Peyer's patch (tissue), 4 donors: Measurements from ENCODE around the gene JPT2. TPM values are rescaled to one million over a fixed set of nuclear protein-coding genes. Genes with fewer than 3 reads are reported as not detected.

Experiments used
- DNase-seq, 3 donors: peaks; one replicate each; pipeline ENCODE4 v3.0.0-alpha.2; 2017 to 2019
- H3K27ac ChIP-seq, 4 donors: fragments of 200-600 bp; sonication (generic); one replicate each; pipeline ENCODE4 v1.5.1; 2016 to 2019
- H3K27me3 ChIP-seq, 2 donors: fragments of 200-600 bp; sonication (generic); one replicate each; pipeline ENCODE4 v1.5.1; 2019
- H3K36me3 ChIP-seq, 3 donors: fragments of 200-600 bp; sonication (generic); one replicate each; pipeline ENCODE4 v1.5.1; 2016 to 2019
- H3K4me1 ChIP-seq, 4 donors: fragments of 200-600 bp; sonication (generic); one replicate each; pipeline ENCODE4 v1.5.1; 2016 to 2019
- H3K4me3 ChIP-seq, 4 donors: fragments of 200-600 bp; sonication (generic); 1 replicate in 3 of 4; 2 replicates in 1 of 4; pipeline ENCODE4 v1.5.1; 2016 to 2019; ENCODE audit warnings: mild to moderate bottlenecking in 1 of 4
- H3K9me3 ChIP-seq, 4 donors: fragments of 200-600 bp; sonication (generic); one replicate each; pipeline ENCODE4 v1.5.1; 2016 to 2019; ENCODE audit warnings: mild to moderate bottlenecking in 1 of 4
- CTCF ChIP-seq, 6 experiments: fragments of 450-650 bp in 4 of 6; fragments of 200-600 bp in 2 of 6; sonication (generic) in 1 of 6; IDR thresholded peaks; one replicate each; pipeline ENCODE4 v1.5.1; 2017 to 2019; ENCODE audit warnings: antibody characterized with exemption in 6 of 6, mild to moderate bottlenecking in 3 of 6, moderate library complexity in 1 of 6
- POLR2A ChIP-seq, 2 donors: fragments of 450-650 bp; IDR thresholded peaks; one replicate each; pipeline ENCODE4 v1.5.1; 2017; ENCODE audit warnings: antibody characterized with exemption in 2 of 2, mild to moderate bottlenecking in 2 of 2, moderate library complexity in 2 of 2
- total RNA-seq, 4 donors: library from RNA; depleted of rRNA; stranded (reverse); fragments of >200 nt; gene quantifications; one replicate each; pipeline ENCODE4 v1.1.0, GENCODE V29; 2016

JPT2 gene
- total RNA-seq, 4 donors from 2014 or later: 22.7 to 32.3 (median 25.0) TPM

GRCh38 chr16:1681032-1681431 lies 3.0 kb downstream of the JPT2 start:
- Histone ChIP-seq H3K27ac (no peak overlapping the region), H3K4me3 (no peak overlapping the region), H3K4me1 (no peaks in the 10 kb centered on the region), H3K9me3 (no peaks in the 10 kb centered on the region), H3K36me3 (peaks cover 0 to 25% (median 0%) of the 10 kb centered on the region in 3 donors), H3K27me3 (no peaks in the 10 kb centered on the region)
- DNase-seq: no peak
- TF ChIP-seq CTCF (IDR thresholded peaks at IDR 0.05): no peak
- TF ChIP-seq POLR2A (IDR thresholded peaks at IDR 0.05): no peak

GRCh38 chr16:1687427-1688316 lies 9.6 kb downstream of the JPT2 start:
- Histone ChIP-seq H3K4me1 (no peaks in the 10 kb centered on the region), H3K36me3 (peaks cover 0 to 68% (median 0%) of the 10 kb centered on the region in 3 donors)

GRCh38 chr16:1688807-1689560 lies 10.9 kb downstream of the JPT2 start:
- DNase-seq: no peak
- Histone ChIP-seq H3K4me1 (no peaks in the 10 kb centered on the region), H3K27ac (no peak overlapping the region), H3K27me3 (no peaks in the 10 kb centered on the region), H3K9me3 (no peaks in the 10 kb centered on the region), H3K36me3 (peaks cover 0 to 64% (median 0%) of the 10 kb centered on the region in 3 donors), H3K4me3 (no peak overlapping the region)
- TF ChIP-seq POLR2A (IDR thresholded peaks at IDR 0.05) (no peak), CTCF (IDR thresholded peaks at IDR 0.05) (no peak)

More at GRCh38 chr16:1687427-1688316, 9.6 kb downstream of the JPT2 start:
- no peak for DNase-seq
- Histone ChIP-seq H3K9me3 (no peaks in the 10 kb centered on the region), H3K27ac (no peak overlapping the region), H3K4me3 (no peak overlapping the region), H3K27me3 (no peaks in the 10 kb centered on the region)
- TF ChIP-seq CTCF (IDR thresholded peaks at IDR 0.05) (no peak), POLR2A (IDR thresholded peaks at IDR 0.05) (no peak)

GRCh38 chr16:1689853-1690252 lies 11.8 kb downstream of the JPT2 start:
- H3K27ac ChIP-seq: no peak overlapping the region
- no peaks in the 10 kb centered on the region for H3K27me3 ChIP-seq
- peaks cover 0 to 65% (median 0%) of the 10 kb centered on the region in 3 donors for H3K36me3 ChIP-seq
- TF ChIP-seq POLR2A (IDR thresholded peaks at IDR 0.05) (no peak), CTCF (IDR thresholded peaks at IDR 0.05) (no peak)
- H3K4me1 ChIP-seq: no peaks in the 10 kb centered on the region
- no peaks in the 10 kb centered on the region for H3K9me3 ChIP-seq
- H3K4me3 ChIP-seq: no peak overlapping the region
- no peak for DNase-seq

- Histone ChIP-seq H3K27ac (no peak overlapping the region), H3K9me3 (no peaks in the 10 kb centered on the region)
These were observed 12.7 kb downstream of the JPT2 start for GRCh38 chr16:1690810-1691209.

More at GRCh38 chr16:1690810-1691209, 12.7 kb downstream of the JPT2 start:
- Histone ChIP-seq H3K27me3 (no peaks in the 10 kb centered on the region), H3K4me3 (no peak overlapping the region), H3K36me3 (peaks cover 0 to 60% (median 0%) of the 10 kb centered on the region in 3 donors), H3K4me1 (no peaks in the 10 kb centered on the region)
- DNase-seq: no peak
- TF ChIP-seq CTCF (IDR thresholded peaks at IDR 0.05) (no peak), POLR2A (IDR thresholded peaks at IDR 0.05) (no peak)
